ENCODE results near the gene CGB3.
"Not testable (repeated sequence)": the region's sequence is repeated elsewhere in the genome, so short reads cannot be mapped to it uniquely, and the experiment has no call there.

DNA sequence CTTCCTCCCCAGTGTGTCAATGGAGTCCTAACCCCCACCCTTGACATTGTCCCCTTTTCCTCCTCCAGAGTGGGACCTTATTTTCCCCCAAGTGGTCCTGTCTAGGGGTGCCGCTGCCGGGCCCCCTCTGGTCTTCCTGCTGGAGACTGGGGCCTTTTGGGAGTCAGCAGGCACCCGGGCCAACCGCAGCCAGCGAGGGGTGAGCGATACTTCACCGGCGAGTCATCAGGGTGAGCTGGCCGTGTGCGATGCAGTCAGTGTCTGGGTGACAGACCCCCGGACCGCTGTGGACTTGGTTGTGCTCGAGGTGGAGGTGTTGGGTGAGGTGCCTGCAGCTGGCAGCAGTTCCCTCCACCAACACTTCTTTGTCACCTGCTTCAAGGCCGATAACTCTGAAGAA, 5.6 kb upstream of the CGB3 start:
- TF ChIP-seq, protein P1, sequence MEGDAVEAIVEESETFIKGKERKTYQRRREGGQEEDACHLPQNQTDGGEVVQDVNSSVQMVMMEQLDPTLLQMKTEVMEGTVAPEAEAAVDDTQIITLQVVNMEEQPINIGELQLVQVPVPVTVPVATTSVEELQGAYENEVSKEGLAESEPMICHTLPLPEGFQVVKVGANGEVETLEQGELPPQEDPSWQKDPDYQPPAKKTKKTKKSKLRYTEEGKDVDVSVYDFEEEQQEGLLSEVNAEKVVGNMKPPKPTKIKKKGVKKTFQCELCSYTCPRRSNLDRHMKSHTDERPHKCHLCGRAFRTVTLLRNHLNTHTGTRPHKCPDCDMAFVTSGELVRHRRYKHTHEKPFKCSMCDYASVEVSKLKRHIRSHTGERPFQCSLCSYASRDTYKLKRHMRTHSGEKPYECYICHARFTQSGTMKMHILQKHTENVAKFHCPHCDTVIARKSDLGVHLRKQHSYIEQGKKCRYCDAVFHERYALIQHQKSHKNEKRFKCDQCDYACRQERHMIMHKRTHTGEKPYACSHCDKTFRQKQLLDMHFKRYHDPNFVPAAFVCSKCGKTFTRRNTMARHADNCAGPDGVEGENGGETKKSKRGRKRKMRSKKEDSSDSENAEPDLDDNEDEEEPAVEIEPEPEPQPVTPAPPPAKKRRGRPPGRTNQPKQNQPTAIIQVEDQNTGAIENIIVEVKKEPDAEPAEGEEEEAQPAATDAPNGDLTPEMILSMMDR (IDR thresholded peaks at IDR 0.05 in 8 of 11, conservative IDR thresholded peaks at IDR 0.05 in 3 of 11), result not testable (repeated sequence)
- not testable (repeated sequence) for TF ChIP-seq POLR2A (IDR thresholded peaks at IDR 0.05)
